ENCODE measurements around the gene RIN2.

RIN2 gene

GRCh38 chr20:19802099-19802491, 44.0 kb downstream of the RIN2 start:
- no peak for TF ChIP-seq CTCF (conservative IDR thresholded peaks at IDR 0.05)
- no peak for TF ChIP-seq ZFX (IDR thresholded peaks at IDR 0.05)
- H3K27ac ChIP-seq, result no peak overlapping the region

- TF ChIP-seq ZFX (IDR thresholded peaks at IDR 0.05), result no peak
- peak; percentile 54 for TF ChIP-seq CTCF (conservative IDR thresholded peaks at IDR 0.05)
- no peak overlapping the region for H3K27ac ChIP-seq
These were observed 44.6 kb downstream of the RIN2 start for GRCh38 chr20:19802492-19803158.

GRCh38 chr20:19806276-19806675, 48.2 kb downstream of the RIN2 start:
- H3K27ac ChIP-seq, result peak overlapping the region; percentile 89

- peak overlapping the region; percentile 89 for H3K27ac ChIP-seq
These were observed 48.7 kb downstream of the RIN2 start for GRCh38 chr20:19806806-19807190.

GRCh38 chr20:19807191-19807945, 49.3 kb downstream of the RIN2 start:
- TF ChIP-seq CTCF (conservative IDR thresholded peaks at IDR 0.05) (no peak), ZFX (IDR thresholded peaks at IDR 0.05) (no peak)
- peak overlapping the region; percentile 89 for H3K27ac ChIP-seq

More at GRCh38 chr20:19806806-19807190, 48.7 kb downstream of the RIN2 start:
- TF ChIP-seq CTCF (conservative IDR thresholded peaks at IDR 0.05) (peak; percentile 17; the same call in 1 of the 2 replicates), ZFX (IDR thresholded peaks at IDR 0.05) (no peak)

Measured in C4-2B (cell line).